HEK293T (cell line): ENCODE measurements around the gene MBNL2.

ENCODE experiments used
- ELF4 ChIP-seq: fragments of 450-650 bp; IDR thresholded peaks from 2 replicates; pipeline ENCODE4 v1.6.1; 2017; ENCODE audit warnings: antibody characterized with exemption
- FOXM1 ChIP-seq: fragments of 450-650 bp; IDR thresholded peaks from 2 replicates; pipeline ENCODE4 v1.6.1; 2017; ENCODE audit warnings: mild to moderate bottlenecking, borderline replicate concordance
- SP1 ChIP-seq: fragments of 450-650 bp; IDR thresholded peaks from 2 replicates; pipeline ENCODE4 v1.6.1; 2017

DNA sequence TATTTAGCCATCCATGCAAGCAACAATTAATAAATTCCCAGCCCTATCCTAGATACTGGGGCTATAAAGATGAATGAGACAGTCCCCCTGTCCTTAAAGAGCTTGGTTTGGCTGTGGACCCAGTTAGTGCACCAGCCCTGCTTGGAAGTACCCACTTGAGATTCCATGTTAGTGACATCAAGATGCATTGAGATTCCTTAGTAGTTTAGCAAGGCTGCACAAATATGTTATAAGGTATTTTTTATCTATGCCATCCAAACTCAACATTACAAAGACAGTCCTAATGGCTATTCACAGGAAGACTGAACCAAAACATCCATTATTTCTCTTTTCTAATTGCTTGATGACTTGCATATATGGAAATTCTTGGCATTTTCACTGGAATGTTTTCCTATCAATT lies 163.0 kb downstream of the MBNL2 start:
- TF ChIP-seq SP1 (no peak), ELF4 (no peak), FOXM1 (no peak)
